Transverse colon (tissue), 4 donors: ENCODE results near the gene EPHA4. TPM values are rescaled to one million over a fixed set of nuclear protein-coding genes. Genes with fewer than 3 reads are reported as not detected.

Experiments used
- DNase-seq: peaks from one replicate; pipeline ENCODE4 v3.0.0-alpha.2; 2019
- H3K27ac ChIP-seq, 4 donors: fragments of 200-600 bp; sonication (generic); 2 replicates each; pipeline ENCODE4 v1.5.1; 2016 to 2018; ENCODE audit warnings: inconsistent platforms in 4 of 4
- H3K27me3 ChIP-seq: fragments of 200-600 bp; sonication (generic); 2 replicates; pipeline ENCODE4 v1.5.1; 2017; ENCODE audit warnings: inconsistent platforms
- H3K36me3 ChIP-seq, 4 donors: fragments of 200-600 bp; sonication (generic); 2 replicates each; pipeline ENCODE4 v1.5.1; 2017 to 2019; ENCODE audit warnings: inconsistent platforms in 4 of 4
- H3K4me1 ChIP-seq, 4 donors: fragments of 200-600 bp; sonication (generic); 2 replicates each; pipeline ENCODE4 v1.5.1; 2017 to 2020; ENCODE audit warnings: inconsistent platforms in 4 of 4
- H3K4me3 ChIP-seq, 4 donors: fragments of 200-600 bp; sonication (generic); 1 replicate in 1 of 4; 2 replicates in 3 of 4; pipeline versions ENCODE4 v1.5.1 to v1.6.1; 2017 to 2019; ENCODE audit warnings: inconsistent platforms in 4 of 4
- H3K9me3 ChIP-seq, 2 donors: fragments of 200-600 bp; sonication (generic); 2 replicates each; pipeline ENCODE4 v1.5.1; 2017 to 2019; ENCODE audit warnings: inconsistent platforms in 2 of 2
- EP300 ChIP-seq: sonication (generic); formaldehyde crosslinking; IDR thresholded peaks from one replicate; pipeline ENCODE4 v1.6.1; 2017; ENCODE audit warnings: antibody characterized with exemption, low read depth
- POLR2A ChIP-seq: fragments of 450-650 bp; IDR thresholded peaks from one replicate; pipeline ENCODE4 v1.6.1; 2016; ENCODE audit warnings: antibody characterized with exemption, mild to moderate bottlenecking, moderate library complexity
- POLR2AphosphoS5 ChIP-seq, 3 donors: sonication (generic); formaldehyde crosslinking; IDR thresholded peaks; one replicate each; pipeline ENCODE4 v1.6.1; 2016; ENCODE audit warnings: antibody characterized with exemption in 3 of 3
- WGBS, 2 donors: methylation state at CpG; one replicate each; pipeline ENCODE4 v1.1.5; 2018; ENCODE audit warnings: low coverage in 1 of 2; 5-methylcytosine and 5-hydroxymethylcytosine counted together
- in situ Hi-C, 4 donors: fragments of 200-750 bp; cut with MboI; loops; one replicate each; pipeline versions ENCODE4 v1.15.0 to v1.15.1; 2017; ENCODE audit warnings: low sequenced_read_pairs in 3 of 4, low pct_ligation_motif_present in 1 of 4, low pct_unique_long_range_greater_than_20kb in 1 of 4
- intact Hi-C: fragments of 100-400 bp; cut with DNase I; formaldehyde crosslinking; loops from one replicate; pipeline ENCODE4 v1.15.1; 2023; ENCODE audit warnings: low total_unique reads
- total RNA-seq, 4 donors: library from RNA; depleted of rRNA; stranded (reverse); fragments of >200 nt; gene quantifications; one replicate each; pipeline ENCODE4 v1.1.0, GENCODE V29; 2016
- TF ChIP-seq, protein P1 (sequence below), 5 experiments: fragments of 200-600 bp in 3 of 5; fragments of 450-650 bp in 2 of 5; sonication (generic) in 3 of 5; IDR thresholded peaks; 1 replicate in 2 of 5; 2 replicates in 3 of 5; pipeline ENCODE4 v1.5.1; 2016 to 2017; ENCODE audit warnings: antibody characterized with exemption in 5 of 5, inconsistent platforms in 3 of 5, mild to moderate bottlenecking in 2 of 5, moderate library complexity in 1 of 5

The EPHA4 gene
- total RNA-seq, 4 donors from 2014 or later: 1.5 to 21.0 (median 13.8) TPM

DNA sequence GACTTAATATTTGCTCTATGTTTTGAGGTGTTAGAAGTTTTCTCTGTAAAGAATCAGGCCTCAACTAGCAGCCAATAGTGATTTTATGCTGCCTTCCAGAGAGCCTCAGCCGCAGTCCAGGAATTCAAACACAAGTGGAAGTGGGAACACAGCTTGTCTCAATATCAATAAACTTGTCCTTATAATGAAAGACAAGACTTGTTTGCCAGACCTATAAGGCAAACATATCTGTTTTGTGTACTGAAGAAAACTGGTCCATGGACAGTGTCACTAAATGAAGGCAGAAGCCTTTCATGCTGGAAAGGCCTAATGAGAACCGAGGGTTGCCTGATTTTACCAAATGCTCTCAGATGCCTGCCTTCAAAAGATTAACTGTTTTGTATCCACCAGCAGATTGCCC is 182.2 kb downstream of the EPHA4 start:
- peak overlapping the region in 3 of 4 donors; percentile 8 to 62 (median 32) for H3K27ac ChIP-seq
- no peaks in the 10 kb centered on the region for H3K27me3 ChIP-seq
- no peaks in the 10 kb centered on the region for H3K9me3 ChIP-seq
- TF ChIP-seq POLR2AphosphoS5 (IDR thresholded peaks at IDR 0.05) (peak; percentile 33 to 94 (median 81)), POLR2A (no peak)
- peaks cover 0 to 5% (median 0%) of the 10 kb centered on the region in 4 donors for H3K4me1 ChIP-seq
- DNase-seq: no peak
- in situ Hi-C loops: no loop called here
- H3K4me3 ChIP-seq: no peak overlapping the region
- intact Hi-C loops: no loop called here
- WGBS, 2 donors: 76 to 78% methylated on average over 2 of the region's 2 CpGs
- H3K36me3 ChIP-seq: no peaks in the 10 kb centered on the region

DNA sequence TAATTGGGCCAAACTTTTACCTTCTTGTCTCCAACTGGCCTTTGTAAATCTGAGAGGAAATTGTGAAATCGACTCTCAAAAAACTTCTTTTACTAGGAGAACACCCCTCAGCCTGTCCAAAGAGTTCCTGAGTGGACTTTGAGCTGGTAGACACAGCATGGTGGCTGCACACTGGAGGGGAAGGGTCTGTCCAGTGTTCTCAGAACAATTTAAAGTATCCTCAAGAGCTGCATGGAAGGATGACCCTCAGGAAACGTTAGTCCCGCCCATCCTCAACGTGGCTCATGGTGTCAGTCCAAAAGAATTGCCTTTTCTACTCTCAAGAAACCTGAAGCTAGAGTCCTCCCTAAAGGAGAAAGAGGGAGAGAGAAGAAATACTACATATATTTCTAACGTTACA is 182.7 kb downstream of the EPHA4 start:
- H3K9me3 ChIP-seq: no peaks in the 10 kb centered on the region
- 80 to 89% methylated on average over 2 to 5 of the region's 5 CpGs for WGBS, 2 donors
- in situ Hi-C loops: no loop called here

GRCh38 chr2:221388891-221389290 is 183.2 kb downstream of the EPHA4 start:
- Histone ChIP-seq H3K27ac (peak overlapping the region in 1 of 4 donors; percentile 62), H3K36me3 (no peaks in the 10 kb centered on the region), H3K27me3 (no peaks in the 10 kb centered on the region), H3K4me1 (peaks cover 0 to 5% (median 0%) of the 10 kb centered on the region in 4 donors), H3K9me3 (no peaks in the 10 kb centered on the region), H3K4me3 (no peak overlapping the region)
- WGBS, 2 donors: 82 to 84% methylated on average over 3 to 7 of the region's 7 CpGs
- TF ChIP-seq POLR2AphosphoS5 (IDR thresholded peaks at IDR 0.05): no peak
- TF ChIP-seq EP300: no peak
- no peak for TF ChIP-seq POLR2A
- TF ChIP-seq, protein P1, sequence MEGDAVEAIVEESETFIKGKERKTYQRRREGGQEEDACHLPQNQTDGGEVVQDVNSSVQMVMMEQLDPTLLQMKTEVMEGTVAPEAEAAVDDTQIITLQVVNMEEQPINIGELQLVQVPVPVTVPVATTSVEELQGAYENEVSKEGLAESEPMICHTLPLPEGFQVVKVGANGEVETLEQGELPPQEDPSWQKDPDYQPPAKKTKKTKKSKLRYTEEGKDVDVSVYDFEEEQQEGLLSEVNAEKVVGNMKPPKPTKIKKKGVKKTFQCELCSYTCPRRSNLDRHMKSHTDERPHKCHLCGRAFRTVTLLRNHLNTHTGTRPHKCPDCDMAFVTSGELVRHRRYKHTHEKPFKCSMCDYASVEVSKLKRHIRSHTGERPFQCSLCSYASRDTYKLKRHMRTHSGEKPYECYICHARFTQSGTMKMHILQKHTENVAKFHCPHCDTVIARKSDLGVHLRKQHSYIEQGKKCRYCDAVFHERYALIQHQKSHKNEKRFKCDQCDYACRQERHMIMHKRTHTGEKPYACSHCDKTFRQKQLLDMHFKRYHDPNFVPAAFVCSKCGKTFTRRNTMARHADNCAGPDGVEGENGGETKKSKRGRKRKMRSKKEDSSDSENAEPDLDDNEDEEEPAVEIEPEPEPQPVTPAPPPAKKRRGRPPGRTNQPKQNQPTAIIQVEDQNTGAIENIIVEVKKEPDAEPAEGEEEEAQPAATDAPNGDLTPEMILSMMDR (IDR thresholded peaks at IDR 0.05): no peak
- DNase-seq: no peak
- intact Hi-C loops: no loop called here
- in situ Hi-C loops: no loop called here

More for the DNA sequence above, 182.7 kb downstream of the EPHA4 start:
- TF ChIP-seq POLR2A: no peak
- TF ChIP-seq, protein P1 (IDR thresholded peaks at IDR 0.05): no peak
- TF ChIP-seq EP300: no peak
- no peak for TF ChIP-seq POLR2AphosphoS5 (IDR thresholded peaks at IDR 0.05)
- DNase-seq: no peak
- intact Hi-C loops: no loop called here
- H3K27ac ChIP-seq: peak overlapping the region in 3 of 4 donors; percentile 1 to 62 (median 8)
- no peaks in the 10 kb centered on the region for H3K27me3 ChIP-seq
- H3K36me3 ChIP-seq: no peaks in the 10 kb centered on the region
- no peak overlapping the region for H3K4me3 ChIP-seq
- H3K4me1 ChIP-seq: peaks cover 0 to 5% (median 0%) of the 10 kb centered on the region in 4 donors

- in situ Hi-C loops (no loop called here), intact Hi-C loops (no loop called here)
- DNase-seq: no peak
- no peaks in the 10 kb centered on the region for H3K36me3 ChIP-seq
- H3K4me1 ChIP-seq: peaks cover 0 to 5% (median 0%) of the 10 kb centered on the region in 4 donors
- no peak for TF ChIP-seq POLR2A
- no peak for TF ChIP-seq POLR2AphosphoS5 (IDR thresholded peaks at IDR 0.05)
- no peak for TF ChIP-seq EP300
- TF ChIP-seq, protein P1 (IDR thresholded peaks at IDR 0.05): no peak
- H3K27me3 ChIP-seq: no peaks in the 10 kb centered on the region
- H3K9me3 ChIP-seq: no peaks in the 10 kb centered on the region
- H3K4me3 ChIP-seq: no peak overlapping the region
- WGBS, 2 donors: 85 to 96% methylated on average over 1 of the region's 1 CpG
- H3K27ac ChIP-seq: no peak overlapping the region
Observed at GRCh38 chr2:221385716-221386115, 186.4 kb downstream of the EPHA4 start.

- H3K9me3 ChIP-seq: no peaks in the 10 kb centered on the region
- in situ Hi-C loops: no loop called here
- WGBS, 2 donors: 81% methylated on average over 1 of the region's 1 CpG; no CpG with 5 or more reads in 1 of the 2 donors
- no peaks in the 10 kb centered on the region for H3K4me1 ChIP-seq
- H3K27me3 ChIP-seq: no peaks in the 10 kb centered on the region
- no peak for TF ChIP-seq POLR2A
- TF ChIP-seq, protein P1 (IDR thresholded peaks at IDR 0.05): no peak
- H3K4me3 ChIP-seq: no peak overlapping the region
- intact Hi-C loops: no loop called here
- H3K36me3 ChIP-seq: no peaks in the 10 kb centered on the region
- H3K27ac ChIP-seq: no peak overlapping the region
- DNase-seq: no peak
Observed at GRCh38 chr2:221381928-221382488, 190.1 kb downstream of the EPHA4 start.
